ES-I3 (cell line): Measurements from ENCODE around the gene MAT1A.

Experiments
- H3K36me3 ChIP-seq: 2 replicates; pipeline ENCODE4 v1.6.1; 2013; ENCODE audit warnings: mild to moderate bottlenecking, low read length, control low read depth, moderate library complexity; ENCODE audit not compliant: insufficient read depth
- H3K4me1 ChIP-seq: 2 replicates; pipeline ENCODE4 v1.6.1; 2013; ENCODE audit warnings: mild to moderate bottlenecking, control low read depth, low read length; ENCODE audit not compliant: insufficient read depth
- H3K9ac ChIP-seq: 2 replicates; pipeline ENCODE4 v1.6.1; 2013; ENCODE audit warnings: low read depth, mild to moderate bottlenecking, low read length, moderate library complexity
- H3K9me3 ChIP-seq: 2 replicates; pipeline ENCODE4 v1.6.1; 2013; ENCODE audit warnings: mild to moderate bottlenecking, low read length, moderate library complexity; ENCODE audit not compliant: control insufficient read depth, insufficient read depth

The MAT1A gene

DNA sequence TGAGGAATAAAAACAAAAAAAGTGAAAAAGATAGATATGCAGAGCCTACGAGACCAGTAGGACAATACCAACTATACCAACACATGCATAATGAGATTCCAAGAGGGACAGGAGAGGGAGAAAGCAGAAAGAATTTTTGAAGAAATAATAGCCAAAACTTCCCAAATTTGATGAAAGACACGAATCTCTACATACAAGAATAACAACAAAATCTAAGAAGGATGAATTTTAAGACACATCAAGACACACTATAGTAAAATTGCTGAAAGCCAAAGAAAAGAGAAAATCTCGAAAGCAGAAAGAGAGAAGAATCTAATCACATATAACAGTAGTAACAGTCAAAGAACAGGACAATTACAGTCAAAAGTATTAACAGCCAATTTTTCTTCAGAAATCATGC lies 7.5 kb upstream of the MAT1A start:
- peaks cover 8% of the 10 kb centered on the region; the same call in 1 of the 2 replicates for H3K9me3 ChIP-seq
- no peaks in the 10 kb centered on the region for H3K4me1 ChIP-seq
- no peaks in the 10 kb centered on the region for H3K36me3 ChIP-seq
- H3K9ac ChIP-seq = no peak overlapping the region

DNA sequence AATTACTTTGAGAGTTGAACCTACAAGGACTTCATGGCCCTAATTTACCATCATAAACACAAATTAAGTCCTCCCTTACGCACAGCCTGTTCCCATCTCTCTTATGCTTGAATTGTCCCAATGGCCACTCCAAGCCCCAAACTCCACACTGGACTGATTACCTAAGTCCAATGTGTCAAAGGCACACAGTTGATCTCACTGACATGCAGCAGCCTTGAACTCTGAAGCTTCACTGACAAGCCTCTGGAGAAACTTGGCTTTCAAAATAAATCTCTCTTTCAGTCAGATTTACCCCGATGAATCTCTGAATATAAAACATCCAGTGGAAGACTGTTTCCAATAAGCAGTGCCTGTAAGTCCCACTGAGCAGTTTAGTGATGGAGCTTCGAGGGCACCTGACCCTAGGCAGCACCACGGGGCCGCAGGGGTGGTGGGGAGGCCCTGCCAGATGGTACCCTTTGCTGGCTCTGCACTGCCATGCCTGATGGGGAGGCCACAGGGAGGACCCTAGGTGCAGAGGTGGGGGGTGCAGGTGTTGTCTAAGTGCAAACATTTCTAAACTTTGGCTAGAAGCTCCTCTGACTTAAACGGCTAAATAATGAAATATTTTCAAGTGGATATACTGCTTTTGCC lies 3.3 kb upstream of the MAT1A start:
- H3K9me3 ChIP-seq = peaks cover 8% of the 10 kb centered on the region; the same call in 1 of the 2 replicates

DNA sequence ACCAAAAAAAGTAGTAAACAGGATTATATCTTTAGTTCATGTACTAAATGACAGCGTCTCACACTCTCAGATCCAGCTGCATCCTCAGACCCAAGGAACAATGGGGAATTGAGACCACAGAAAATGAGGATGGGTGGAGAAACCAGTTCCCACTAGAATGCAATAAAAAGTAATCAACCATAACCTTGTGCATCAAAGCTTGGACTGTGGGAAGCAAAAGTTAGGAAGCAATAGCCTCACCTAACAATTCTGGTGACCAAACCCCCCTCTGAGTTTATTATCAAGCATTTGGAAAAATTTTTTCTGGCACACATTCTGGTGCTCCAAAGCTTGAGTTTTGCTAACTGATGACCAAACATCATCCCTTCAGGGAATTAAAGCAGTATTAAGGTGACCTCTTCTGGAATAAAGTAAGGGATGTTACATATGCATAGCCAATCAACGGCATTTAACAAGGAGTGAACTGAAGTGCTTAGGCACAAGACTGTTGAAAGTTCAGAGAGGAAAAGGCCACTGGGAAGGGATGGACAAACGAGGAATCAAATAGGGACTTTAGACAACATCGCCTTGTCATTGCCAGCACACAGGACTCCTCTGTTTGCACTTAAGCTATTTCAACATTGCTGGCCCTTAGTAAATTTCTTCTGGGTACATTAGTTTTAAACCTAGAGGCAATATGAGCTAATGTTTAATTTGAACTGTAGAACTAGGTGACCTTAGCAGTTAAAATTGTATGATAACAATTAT lies 1.2 kb upstream of the MAT1A start:
- no peaks in the 10 kb centered on the region for H3K9me3 ChIP-seq
- no peaks in the 10 kb centered on the region for H3K36me3 ChIP-seq
- no peak overlapping the region for H3K9ac ChIP-seq
- H3K4me1 ChIP-seq = no peaks in the 10 kb centered on the region

More for the DNA sequence above, 3.3 kb upstream of the MAT1A start:
- Histone ChIP-seq H3K36me3 (no peaks in the 10 kb centered on the region), H3K9ac (no peak overlapping the region), H3K4me1 (no peaks in the 10 kb centered on the region)

DNA sequence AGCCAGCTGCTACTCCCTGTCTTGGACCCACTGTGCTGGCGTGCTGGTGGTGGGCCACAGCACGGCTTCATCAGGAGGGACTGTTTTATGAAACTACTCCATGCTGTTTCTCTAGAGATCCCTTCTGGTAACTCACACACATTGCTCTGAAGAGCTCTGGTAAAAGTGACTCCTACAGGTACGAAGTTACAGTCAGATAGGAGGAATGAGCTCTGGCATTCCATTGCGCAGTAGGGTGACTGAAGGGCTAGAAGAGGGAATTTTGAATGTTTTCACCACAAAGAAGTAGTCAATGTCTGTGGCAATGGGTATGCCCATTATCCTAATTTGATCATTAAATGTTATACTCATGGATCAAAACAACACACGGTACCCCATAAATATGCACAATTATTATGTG lies 609 bp downstream of the MAT1A start:
- H3K9me3 ChIP-seq = no peaks in the 10 kb centered on the region
- no peak overlapping the region for H3K9ac ChIP-seq
- no peaks in the 10 kb centered on the region for H3K4me1 ChIP-seq
- no peaks in the 10 kb centered on the region for H3K36me3 ChIP-seq

DNA sequence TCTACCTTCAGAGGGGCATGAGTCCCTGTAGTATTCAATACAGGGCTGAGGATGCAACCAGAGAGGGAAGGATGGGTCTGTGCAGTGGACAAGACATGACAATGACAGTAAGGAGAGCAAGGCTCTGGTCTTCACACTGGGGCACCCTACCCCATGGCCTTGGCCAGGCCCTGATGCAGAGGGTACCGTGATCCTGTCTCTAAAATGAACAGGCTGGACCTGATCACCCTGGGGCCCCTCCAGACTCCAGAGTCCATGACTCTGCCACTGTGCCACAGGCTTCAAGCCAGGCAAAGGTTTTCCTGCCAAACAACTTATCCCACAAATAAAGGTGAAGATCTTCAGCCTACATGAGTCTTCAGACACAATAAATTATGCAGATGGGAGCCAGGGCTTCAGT lies 4.9 kb downstream of the MAT1A start:
- Histone ChIP-seq H3K36me3 (no peaks in the 10 kb centered on the region), H3K9me3 (no peaks in the 10 kb centered on the region), H3K9ac (no peak overlapping the region), H3K4me1 (no peaks in the 10 kb centered on the region)

DNA sequence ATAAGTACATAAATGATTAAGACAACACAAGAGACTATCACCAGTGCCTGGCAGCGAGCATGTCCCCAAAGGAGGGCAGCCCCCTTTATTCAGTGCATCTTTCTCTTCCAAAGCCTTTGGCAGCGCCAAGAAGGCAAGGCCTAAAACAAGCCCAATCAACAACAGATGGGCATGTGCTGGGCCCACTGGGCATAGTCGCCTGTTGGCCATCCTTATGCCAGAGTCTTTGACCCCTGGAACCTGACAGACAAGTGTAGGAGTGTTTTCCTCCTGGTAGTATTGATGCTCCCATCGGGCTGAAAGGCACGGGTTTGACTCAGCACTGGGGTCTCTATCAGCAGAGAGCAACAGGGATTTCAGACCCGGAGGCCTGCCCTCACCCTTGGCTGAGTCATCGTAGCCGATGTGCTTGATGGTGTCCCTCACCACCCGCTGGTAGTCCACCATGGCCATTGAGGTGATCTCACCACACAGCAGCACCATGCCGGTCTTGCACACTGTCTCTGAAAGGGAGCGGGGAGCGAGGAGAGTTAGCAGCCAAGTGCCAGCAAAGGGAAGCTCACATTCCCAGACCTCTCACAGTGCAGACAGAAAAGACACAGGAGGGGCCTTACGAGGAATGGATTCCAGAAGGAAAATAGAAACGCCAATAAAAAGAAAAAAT lies 5.8 kb downstream of the MAT1A start:
- H3K9me3 ChIP-seq = no peaks in the 10 kb centered on the region
- H3K36me3 ChIP-seq = no peaks in the 10 kb centered on the region
- no peak overlapping the region for H3K9ac ChIP-seq
- no peaks in the 10 kb centered on the region for H3K4me1 ChIP-seq

DNA sequence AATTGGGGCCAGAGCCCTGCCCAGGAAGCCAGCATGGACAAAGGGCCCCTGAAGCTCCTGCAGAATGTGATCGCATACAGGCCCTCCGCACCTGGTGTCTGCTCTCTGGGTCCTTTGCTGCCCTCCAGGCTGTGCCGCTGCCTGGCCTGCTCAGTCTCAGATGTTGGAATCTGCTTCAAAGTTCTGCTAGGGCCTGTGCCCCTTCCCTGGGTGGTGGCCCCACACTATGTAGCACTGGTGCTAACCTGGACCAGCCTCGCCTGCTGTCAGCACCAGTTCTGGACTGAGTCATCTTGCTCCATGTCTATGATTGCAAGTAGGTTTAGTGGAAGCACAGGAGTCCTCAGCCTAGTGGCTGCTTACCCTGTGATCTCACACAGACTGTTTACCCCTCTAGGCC lies 6.3 kb downstream of the MAT1A start:
- Histone ChIP-seq H3K36me3 (no peaks in the 10 kb centered on the region), H3K4me1 (no peaks in the 10 kb centered on the region), H3K9me3 (no peaks in the 10 kb centered on the region), H3K9ac (no peak overlapping the region)

DNA sequence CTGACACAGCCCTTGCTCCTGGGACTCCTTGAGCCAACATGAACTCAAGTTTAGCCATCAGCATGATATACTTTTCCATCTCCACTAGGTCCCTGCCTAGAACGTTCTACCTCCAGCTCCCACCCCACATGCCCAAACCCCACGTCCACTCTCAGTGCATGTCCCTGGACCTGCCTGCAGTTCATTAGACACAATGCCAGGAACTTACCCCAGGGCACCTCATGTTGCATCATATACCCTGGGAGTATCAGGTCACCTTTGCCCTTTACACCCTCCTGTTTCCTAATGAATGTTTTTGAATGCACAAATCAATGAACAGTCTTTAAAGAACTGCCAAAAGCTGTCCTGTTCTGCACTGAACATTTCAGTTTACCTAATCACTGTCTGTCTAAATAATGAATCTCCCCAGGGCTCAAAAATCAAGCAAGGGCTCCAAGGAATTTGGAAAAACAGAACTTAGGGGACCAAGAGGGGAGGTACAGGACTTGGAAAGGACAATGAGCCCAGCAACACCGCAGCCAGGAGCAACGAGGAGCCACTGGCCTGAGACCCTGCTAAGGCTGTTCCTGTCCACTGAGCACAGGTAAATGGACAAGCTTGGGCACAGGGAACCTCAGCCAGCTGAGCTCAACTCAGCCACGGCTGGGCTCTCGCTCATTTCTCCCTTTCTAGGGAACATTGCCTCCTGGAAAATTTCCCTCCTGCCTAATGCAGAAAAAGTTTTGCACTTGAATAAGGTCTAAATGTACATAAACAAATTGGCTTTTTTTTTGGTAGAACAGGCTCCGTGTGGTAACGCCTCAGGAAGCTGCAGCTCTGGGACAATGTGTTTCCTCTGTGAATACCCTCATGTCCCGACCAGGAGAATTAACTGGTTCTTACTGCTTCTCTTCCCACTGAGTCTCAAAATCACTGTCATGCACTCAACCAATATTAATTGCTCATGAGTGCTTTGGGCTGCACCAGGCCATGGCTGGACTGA lies 7.4 kb downstream of the MAT1A start:
- Histone ChIP-seq H3K9ac (no peak overlapping the region), H3K4me1 (no peaks in the 10 kb centered on the region), H3K9me3 (no peaks in the 10 kb centered on the region), H3K36me3 (no peaks in the 10 kb centered on the region)

DNA sequence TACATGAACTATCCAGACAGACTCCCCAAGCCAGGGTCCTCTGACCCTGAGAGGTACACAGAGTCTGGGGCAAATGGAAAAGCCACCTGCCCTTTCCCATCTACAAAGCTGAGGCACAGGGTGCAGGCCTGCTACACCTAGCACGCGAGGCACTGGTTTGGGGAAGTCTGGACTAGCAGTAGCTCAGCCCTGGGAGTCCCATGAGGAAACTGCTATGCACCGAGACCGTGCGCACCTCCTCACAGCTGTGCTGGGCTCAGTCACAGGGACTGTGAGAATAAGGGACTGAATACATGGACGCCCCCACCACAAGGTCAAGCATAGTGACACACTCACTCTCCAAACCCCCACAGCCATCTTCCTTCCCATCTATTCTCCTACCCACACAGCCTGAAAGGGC lies 8.2 kb downstream of the MAT1A start:
- no peaks in the 10 kb centered on the region for H3K9me3 ChIP-seq
- no peaks in the 10 kb centered on the region for H3K4me1 ChIP-seq
- H3K9ac ChIP-seq = no peak overlapping the region
- no peaks in the 10 kb centered on the region for H3K36me3 ChIP-seq

DNA sequence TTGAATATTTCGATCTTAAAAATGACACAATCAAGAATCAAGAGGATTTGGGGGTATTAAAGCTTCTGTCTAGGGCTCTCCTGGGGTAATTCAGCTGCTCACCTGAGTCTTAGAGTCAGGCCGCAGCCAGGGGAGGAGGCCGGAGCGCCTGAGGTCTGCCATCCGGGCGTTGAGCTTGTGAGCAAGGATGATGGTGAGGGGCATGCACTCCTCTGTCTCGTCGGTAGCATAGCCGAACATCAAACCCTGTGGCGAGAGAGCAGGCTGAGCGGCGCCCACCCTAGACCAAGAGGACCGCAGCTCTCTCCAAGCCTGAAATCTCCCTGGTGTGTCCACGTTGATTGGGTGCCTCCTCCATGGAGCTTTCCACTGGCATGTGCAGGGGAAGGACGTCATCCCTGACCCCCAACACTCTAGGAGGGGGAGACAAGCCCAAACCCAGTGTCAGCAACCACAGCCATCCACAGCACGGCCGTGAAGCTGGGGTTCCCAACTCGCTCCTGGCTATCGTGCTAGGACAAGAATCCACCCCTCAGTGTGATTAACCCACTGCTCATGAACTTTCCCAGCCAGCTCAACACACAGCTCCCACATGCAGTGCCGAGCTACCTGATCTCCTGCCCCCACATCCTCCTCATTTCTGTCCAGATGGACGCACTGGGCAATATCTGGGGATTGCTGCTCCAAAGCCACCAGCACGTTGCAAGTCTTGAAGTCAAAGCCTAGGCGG lies 9.2 kb downstream of the MAT1A start:
- H3K4me1 ChIP-seq = no peaks in the 10 kb centered on the region
- no peaks in the 10 kb centered on the region for H3K36me3 ChIP-seq
- H3K9me3 ChIP-seq = no peaks in the 10 kb centered on the region
- H3K9ac ChIP-seq = no peak overlapping the region

DNA sequence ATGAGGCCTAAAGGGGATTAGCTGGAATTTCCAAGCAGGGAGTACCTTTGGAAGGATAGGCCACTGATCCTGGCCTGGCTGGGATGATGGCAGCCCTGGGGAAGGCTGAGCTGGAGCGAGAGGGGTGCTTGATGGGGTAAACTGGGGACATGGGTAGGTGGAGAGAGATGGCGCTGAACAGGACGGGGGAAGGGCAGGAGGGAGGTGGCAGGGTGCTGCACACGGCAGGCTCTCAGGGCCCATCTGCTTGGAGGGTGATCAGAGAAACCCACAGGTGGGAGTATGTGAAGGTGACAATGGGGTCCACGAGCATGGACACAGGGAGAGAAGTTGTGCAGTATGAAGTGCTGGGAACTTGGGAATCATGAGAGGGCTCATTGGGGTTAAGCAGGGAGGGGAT lies 10.3 kb downstream of the MAT1A start:
- no peaks in the 10 kb centered on the region for H3K9me3 ChIP-seq
- H3K9ac ChIP-seq = no peak overlapping the region
- H3K4me1 ChIP-seq = no peaks in the 10 kb centered on the region
- H3K36me3 ChIP-seq = no peaks in the 10 kb centered on the region

DNA sequence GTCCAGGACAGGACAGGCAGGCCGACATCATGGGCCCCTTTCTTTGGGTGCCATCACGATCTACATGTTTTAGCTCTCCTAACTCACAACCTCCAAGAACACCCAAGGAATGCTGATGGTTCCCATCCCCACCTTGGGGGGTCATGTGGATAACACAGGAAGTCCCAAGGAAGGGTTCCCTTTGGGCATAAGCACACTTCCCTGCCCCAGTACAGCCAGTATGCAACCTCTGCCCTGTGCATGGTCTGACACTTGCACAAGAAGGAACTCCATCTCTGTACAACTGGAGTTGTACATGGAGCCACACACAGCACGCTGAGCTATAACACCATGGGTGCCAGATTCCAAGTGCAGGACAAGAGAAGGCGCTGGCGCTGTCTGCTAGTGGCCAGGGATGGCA lies 11.0 kb downstream of the MAT1A start:
- H3K9ac ChIP-seq = no peak overlapping the region
- no peaks in the 10 kb centered on the region for H3K4me1 ChIP-seq
- no peaks in the 10 kb centered on the region for H3K36me3 ChIP-seq
- no peaks in the 10 kb centered on the region for H3K9me3 ChIP-seq

DNA sequence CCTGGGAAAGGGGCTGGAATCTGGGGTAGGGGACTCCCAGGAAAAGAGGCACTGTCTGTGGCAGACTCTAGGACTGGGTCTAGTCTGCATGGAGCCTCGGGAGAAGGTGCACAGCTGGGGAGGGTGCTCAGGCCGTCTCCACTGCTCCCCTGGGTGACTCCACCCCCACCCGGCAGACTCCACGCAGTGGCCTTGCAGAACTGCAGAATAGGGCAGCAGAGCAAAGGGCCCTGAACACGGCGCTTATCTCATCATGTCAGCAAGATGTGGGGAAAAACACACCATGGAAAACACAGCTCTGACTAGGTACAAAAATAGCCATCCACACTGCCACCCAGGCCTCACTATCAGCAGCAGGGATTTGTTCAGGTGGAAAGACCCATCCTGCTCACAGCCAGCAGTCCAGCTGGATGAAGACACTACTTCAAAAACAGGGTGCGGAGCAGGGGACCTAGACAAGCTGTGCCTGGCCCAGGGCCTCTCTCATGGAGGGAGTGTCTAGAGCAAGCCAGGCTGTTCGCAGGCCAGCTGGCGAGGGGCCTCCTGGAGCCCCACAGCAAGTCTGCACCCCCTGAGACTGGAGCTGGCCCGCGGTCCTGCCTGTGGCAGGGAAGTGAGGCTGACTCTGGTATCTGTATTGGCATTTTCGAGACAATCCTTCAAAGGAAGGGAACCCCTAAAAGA lies 11.7 kb downstream of the MAT1A start:
- no peak overlapping the region for H3K9ac ChIP-seq
- H3K9me3 ChIP-seq = no peaks in the 10 kb centered on the region
- no peaks in the 10 kb centered on the region for H3K36me3 ChIP-seq
- peaks cover 4% of the 10 kb centered on the region; the same call in 1 of the 2 replicates for H3K4me1 ChIP-seq
